CD14-positive monocyte (primary cell): Measurements from ENCODE around the gene LRP8. TPM values are rescaled to one million over a fixed set of nuclear protein-coding genes. Genes with fewer than 3 reads are reported as not detected.

ENCODE experiments used
- DNase-seq, 3 donors: peaks; one replicate each; pipeline ENCODE4 v3.0.0-alpha.2; 2011 to 2022
- H2AFZ ChIP-seq: 2 replicates; pipeline ENCODE4 v1.6.0; 2012; ENCODE audit warnings: mild to moderate bottlenecking, low read depth, low read length, inconsistent platforms; ENCODE audit not compliant: insufficient read depth, poor library complexity, severe bottlenecking
- H3K27ac ChIP-seq, 2 donors: 1 replicate in 1 of 2; 2 replicates in 1 of 2; pipeline ENCODE4 v1.5.1; 2012 to 2013; ENCODE audit warnings: low read length in 2 of 2, control low read depth in 1 of 2, inconsistent platforms in 1 of 2, low read depth in 1 of 2, mild to moderate bottlenecking in 1 of 2
- H3K27me3 ChIP-seq, 2 donors: one replicate each; pipeline versions ENCODE4 v1.6.0 to v1.6.1; 2011 to 2013; ENCODE audit warnings: low read length in 2 of 2; ENCODE audit not compliant: control insufficient read depth in 2 of 2, insufficient read depth in 2 of 2
- H3K36me3 ChIP-seq, 2 donors: replicated peaks in 1 of 2; 1 replicate in 1 of 2; 2 replicates in 1 of 2; pipeline versions ENCODE4 v1.5.1 to v1.6.1; 2012 to 2013; ENCODE audit warnings: low read length in 2 of 2, control low read depth in 1 of 2, inconsistent platforms in 1 of 2, mild to moderate bottlenecking in 1 of 2; ENCODE audit not compliant: insufficient read depth in 2 of 2, control insufficient read depth in 1 of 2
- H3K4me1 ChIP-seq, 2 donors: 1 replicate in 1 of 2; 2 replicates in 1 of 2; pipeline versions ENCODE4 v1.5.1 to v1.6.1; 2012 to 2013; ENCODE audit warnings: low read length in 2 of 2, control low read depth in 1 of 2, inconsistent platforms in 1 of 2, mild to moderate bottlenecking in 1 of 2, moderate library complexity in 1 of 2; ENCODE audit not compliant: insufficient read depth in 2 of 2, control insufficient read depth in 1 of 2
- H3K4me2 ChIP-seq: replicated peaks from 2 replicates; pipeline ENCODE3; 2012; ENCODE audit warnings: low read length, moderate library complexity, mild to moderate bottlenecking; ENCODE audit not compliant: poor library complexity, severe bottlenecking; ENCODE audit errors: extremely low read depth
- H3K4me3 ChIP-seq, 3 experiments: fragments of 200-600 bp in 1 of 3; sonication (generic) in 1 of 3; replicated peaks in 1 of 3; 1 replicate in 2 of 3; 2 replicates in 1 of 3; pipeline ENCODE4 v1.5.1; 2011 to 2013; ENCODE audit warnings: low read length in 3 of 3, mild to moderate bottlenecking in 3 of 3, control low read depth in 2 of 3, low read depth in 2 of 3, inconsistent platforms in 1 of 3, moderate library complexity in 1 of 3
- H3K79me2 ChIP-seq: 2 replicates; pipeline ENCODE4 v1.6.0; 2012; ENCODE audit warnings: mild to moderate bottlenecking, control low read depth, inconsistent platforms, low read length, moderate library complexity; ENCODE audit not compliant: insufficient read depth
- H3K9ac ChIP-seq: 2 replicates; pipeline ENCODE4 v1.6.0; 2017; ENCODE audit warnings: low read length, mild to moderate bottlenecking; ENCODE audit not compliant: insufficient read depth, poor library complexity, severe bottlenecking
- H3K9me3 ChIP-seq, 2 donors: replicated peaks in 1 of 2; 1 replicate in 1 of 2; 2 replicates in 1 of 2; pipeline versions ENCODE4 v1.5.1 to v1.6.1; 2012 to 2013; ENCODE audit warnings: low read length in 2 of 2, control low read depth in 1 of 2; ENCODE audit not compliant: control insufficient read depth in 1 of 2, insufficient read depth in 1 of 2
- H4K20me1 ChIP-seq: 2 replicates; pipeline ENCODE4 v1.6.0; 2012; ENCODE audit warnings: mild to moderate bottlenecking, low read length, control low read depth, moderate library complexity; ENCODE audit not compliant: insufficient read depth
- H3K27ac Mint-ChIP-seq, 7 donors: one replicate each; pipeline ENCODE4 v1.8.0; 2020; ENCODE audit warnings: mild to moderate bottlenecking in 7 of 7, mixed read lengths in 7 of 7, moderate library complexity in 6 of 7, inconsistent platforms in 2 of 7
- H3K27me3 Mint-ChIP-seq, 3 donors: one replicate each; pipeline ENCODE4 v1.8.0; 2021 to 2022; ENCODE audit warnings: low read depth in 3 of 3, mild to moderate bottlenecking in 3 of 3, mixed read lengths in 3 of 3, moderate library complexity in 3 of 3, inconsistent platforms in 1 of 3
- H3K36me3 Mint-ChIP-seq, 2 donors: one replicate each; pipeline ENCODE4 v1.8.0; 2020; ENCODE audit warnings: mixed read lengths in 2 of 2, inconsistent platforms in 1 of 2, mild to moderate bottlenecking in 1 of 2
- H3K4me1 Mint-ChIP-seq: one replicate; pipeline ENCODE4 v1.8.0; 2020; ENCODE audit warnings: mild to moderate bottlenecking, mixed read lengths
- H3K4me3 Mint-ChIP-seq, 2 donors: one replicate each; pipeline ENCODE4 v1.8.0; 2020; ENCODE audit warnings: mild to moderate bottlenecking in 2 of 2, mixed read lengths in 2 of 2, moderate library complexity in 1 of 2
- H3K9me3 Mint-ChIP-seq, 7 donors: one replicate each; pipeline ENCODE4 v1.8.0; 2020 to 2022; ENCODE audit warnings: mixed read lengths in 7 of 7, mild to moderate bottlenecking in 6 of 7, moderate library complexity in 6 of 7, inconsistent platforms in 2 of 7
- CTCF ChIP-seq: fragments of 200-600 bp; IDR thresholded peaks from one replicate; pipeline ENCODE4 v1.8.0; 2022; ENCODE audit warnings: antibody characterized with exemption, mild to moderate bottlenecking
- WGBS: methylation state at CpG from one replicate; pipeline ENCODE4 v1.1.5; 2013; ENCODE audit warnings: missing lambda C conversion rate; ENCODE audit not compliant: insufficient coverage; 5-methylcytosine and 5-hydroxymethylcytosine counted together
- intact Hi-C, 2 donors: fragments of 100-400 bp; cut with micrococcal nuclease; formaldehyde crosslinking; loops; one replicate each; pipeline versions ENCODE4 v1.15.0 to v1.15.1; 2023
- polyA plus RNA-seq, 3 donors: library from polyadenylated mRNA; depleted of rRNA in 1 of 3; unstranded in 2 of 3; stranded (reverse) in 1 of 3; fragments of 300-500 nt in 2 of 3; fragments of >200 nt in 1 of 3; fragmentation: Illumina TruSeq in 2 of 3; gene quantifications; 1 replicate in 2 of 3; 2 replicates in 1 of 3; pipeline ENCODE4 v1.2.3, GENCODE V29; 2012 to 2021

LRP8 gene
- polyA plus RNA-seq, 3 donors: 0.76 to 11.3 (median 0.95) TPM

GRCh38 chr1:53375440-53375839 is 47.6 kb upstream of the LRP8 start:
- no peak overlapping the region for H3K9ac ChIP-seq
- no peak overlapping the region for H3K27ac Mint-ChIP-seq
- intact Hi-C loops: no loop called here

GRCh38 chr1:53373246-53373645 is 45.4 kb upstream of the LRP8 start:
- Histone ChIP-seq H3K27me3 (no peaks in the 10 kb centered on the region), H3K9ac (no peak overlapping the region), H3K36me3 (no peaks in the 10 kb centered on the region), H4K20me1 (no peaks in the 10 kb centered on the region), H3K4me1 (peaks cover 4 to 8% of the 10 kb centered on the region in 2 donors), H3K27ac (no peak overlapping the region), H2AFZ (no peak overlapping the region), H3K79me2 (no peaks in the 10 kb centered on the region), H3K4me2 (no peak overlapping the region), H3K9me3 (no peaks in the 10 kb centered on the region), H3K4me3 (no peak overlapping the region)
- intact Hi-C loops: no loop called here
- no peak overlapping the region for H3K27ac Mint-ChIP-seq
- H3K4me3 Mint-ChIP-seq: no peak overlapping the region
- H3K4me1 Mint-ChIP-seq: peaks cover 6% of the 10 kb centered on the region
- DNase-seq: no peak
- no peaks in the 10 kb centered on the region for H3K36me3 Mint-ChIP-seq
- H3K27me3 Mint-ChIP-seq: peaks cover 2 to 4% (median 3%) of the 10 kb centered on the region in 3 donors
- 94% methylated on average over 5 of the region's 11 CpGs for WGBS
- no peaks in the 10 kb centered on the region for H3K9me3 Mint-ChIP-seq
- no peak for TF ChIP-seq CTCF

More at GRCh38 chr1:53375440-53375839, 47.6 kb upstream of the LRP8 start:
- H3K36me3 Mint-ChIP-seq: no peaks in the 10 kb centered on the region
- Histone ChIP-seq H2AFZ (no peak overlapping the region), H3K79me2 (no peaks in the 10 kb centered on the region), H4K20me1 (no peaks in the 10 kb centered on the region), H3K4me2 (no peak overlapping the region), H3K27ac (no peak overlapping the region), H3K36me3 (no peaks in the 10 kb centered on the region), H3K4me1 (no peaks in the 10 kb centered on the region), H3K27me3 (no peaks in the 10 kb centered on the region), H3K9me3 (no peaks in the 10 kb centered on the region), H3K4me3 (no peak overlapping the region)
- H3K4me1 Mint-ChIP-seq: no peaks in the 10 kb centered on the region
- 94% methylated on average over 13 of the region's 13 CpGs for WGBS
- no peak for TF ChIP-seq CTCF
- no peak for DNase-seq
- H3K9me3 Mint-ChIP-seq: no peaks in the 10 kb centered on the region
- H3K27me3 Mint-ChIP-seq: peaks cover 2 to 3% (median 3%) of the 10 kb centered on the region in 3 donors
- no peak overlapping the region for H3K4me3 Mint-ChIP-seq
